Stimulated activated CD4-positive, alpha-beta T cell treated with anti-CD3 and anti-CD28 coated beads, TNF-alpha, amount 100 ng/mL, for 1 hour (primary cell): ENCODE measurements around the gene TNFSF11.

ENCODE experiments used
- DNase-seq, 3 donors: peaks; one replicate each; pipeline ENCODE4 v3.0.0-alpha.2; 2020; ENCODE audit warnings: low read depth in 3 of 3, low spot score in 1 of 3

TNFSF11 gene

GRCh38 chr13:42651936-42652641 is 78.1 kb downstream of the TNFSF11 start:
- DNase-seq, result no peak

GRCh38 chr13:42652642-42653415 is 78.9 kb downstream of the TNFSF11 start:
- DNase-seq, result no peak

DNA sequence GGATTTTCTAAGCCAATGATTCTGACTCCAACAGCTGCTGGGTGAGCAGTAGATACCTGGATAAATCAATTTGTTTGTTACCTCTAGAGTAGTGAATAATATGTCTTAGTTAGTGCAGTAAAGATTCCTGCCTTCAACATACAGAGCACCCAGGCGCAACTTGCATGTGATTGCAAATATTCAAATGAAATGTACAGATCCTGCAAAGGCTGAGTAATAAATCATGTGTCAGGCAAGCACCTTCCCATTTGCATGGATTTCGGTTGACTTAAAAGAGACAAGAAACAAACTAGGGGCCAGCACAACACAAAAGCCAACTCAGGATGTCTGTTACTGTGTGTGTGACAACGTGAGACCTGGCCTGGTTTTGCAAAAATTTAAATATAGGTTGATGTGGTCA is 79.7 kb downstream of the TNFSF11 start:
- DNase-seq, result no peak

DNA sequence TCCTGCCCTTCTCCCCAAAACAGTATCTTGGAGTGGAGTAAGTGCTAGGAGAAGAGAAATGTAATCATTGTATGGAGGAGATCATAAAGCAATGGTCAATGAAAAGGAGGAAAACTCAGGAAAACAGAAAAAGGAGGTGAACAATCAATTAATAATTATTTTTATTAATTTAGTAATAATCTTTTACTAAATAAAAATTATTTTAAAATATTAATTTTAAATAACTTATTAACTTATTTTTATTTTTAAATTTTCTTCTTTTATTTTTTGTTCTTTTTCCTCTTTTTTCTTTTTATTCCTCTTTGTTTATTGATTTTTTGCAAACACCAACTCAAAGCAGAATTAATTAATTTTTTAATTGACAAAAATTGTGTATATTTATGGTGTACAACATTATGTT is 80.3 kb downstream of the TNFSF11 start:
- no peak for DNase-seq

GRCh38 chr13:42654722-42655121 is 80.8 kb downstream of the TNFSF11 start:
- DNase-seq, result no peak

- DNase-seq, result no peak
Measured at GRCh38 chr13:42656161-42656560, 82.2 kb downstream of the TNFSF11 start.

GRCh38 chr13:42656958-42657357 is 83.0 kb downstream of the TNFSF11 start:
- DNase-seq, result no peak
